Thoracic aorta (tissue), 2 donors: ENCODE measurements around the gene ZNHIT1. TPM values are rescaled to one million over a fixed set of nuclear protein-coding genes. Genes with fewer than 3 reads are reported as not detected.

Source experiments
- ATAC-seq: fragments of 150-250 bp; one replicate; pipeline ENCODE4 v1.8.0; 2017; ENCODE audit warnings: low read depth; ENCODE audit not compliant: insufficient number of reproducible peaks, low FRiP score
- DNase-seq: peaks from one replicate; pipeline ENCODE4 v3.0.0-alpha.2; 2020; ENCODE audit warnings: low spot score
- H3K27ac ChIP-seq, 2 donors: fragments of 200-600 bp; sonication (generic); 1 replicate in 1 of 2; 2 replicates in 1 of 2; pipeline ENCODE4 v1.5.1; 2016; ENCODE audit warnings: mild to moderate bottlenecking in 2 of 2, moderate library complexity in 2 of 2
- H3K27me3 ChIP-seq: fragments of 200-600 bp; sonication (generic); replicated peaks from 2 replicates; pipeline ENCODE4 v1.6.0; 2016; ENCODE audit warnings: mild to moderate bottlenecking; ENCODE audit not compliant: insufficient read depth
- H3K36me3 ChIP-seq: fragments of 200-600 bp; sonication (generic); one replicate; pipeline ENCODE4 v1.5.1; 2016
- H3K4me1 ChIP-seq, 2 donors: fragments of 200-600 bp; sonication (generic); 1 replicate in 1 of 2; 2 replicates in 1 of 2; pipeline versions ENCODE4 v1.5.1 to v1.6.0; 2016; ENCODE audit warnings: low read depth in 2 of 2, mild to moderate bottlenecking in 1 of 2; ENCODE audit not compliant: control insufficient read depth in 1 of 2
- H3K4me3 ChIP-seq: fragments of 200-600 bp; sonication (generic); 2 replicates; pipeline ENCODE4 v1.5.1; 2016; ENCODE audit warnings: mild to moderate bottlenecking
- H3K9me3 ChIP-seq: fragments of 200-600 bp; sonication (generic); 2 replicates; pipeline ENCODE4 v1.5.1; 2016
- total RNA-seq, 2 donors: library from RNA; depleted of rRNA; stranded (reverse); fragments of >200 nt; gene quantifications; one replicate each; pipeline versions ENCODE4 v1.1.0 to v1.2.3, GENCODE V29; 2016
- TF ChIP-seq, protein P1 (sequence below): fragments of 200-600 bp; sonication (generic); IDR thresholded peaks from one replicate; pipeline ENCODE4 v1.5.1; 2019; ENCODE audit warnings: antibody characterized with exemption

ZNHIT1 gene
- total RNA-seq, 2 donors from 2014 or later, result 43.7 to 53.2 TPM

- no peak for DNase-seq
- H3K4me1 ChIP-seq, result peaks cover 19 to 39% of the 10 kb centered on the region in 2 donors
- TF ChIP-seq, protein P1, sequence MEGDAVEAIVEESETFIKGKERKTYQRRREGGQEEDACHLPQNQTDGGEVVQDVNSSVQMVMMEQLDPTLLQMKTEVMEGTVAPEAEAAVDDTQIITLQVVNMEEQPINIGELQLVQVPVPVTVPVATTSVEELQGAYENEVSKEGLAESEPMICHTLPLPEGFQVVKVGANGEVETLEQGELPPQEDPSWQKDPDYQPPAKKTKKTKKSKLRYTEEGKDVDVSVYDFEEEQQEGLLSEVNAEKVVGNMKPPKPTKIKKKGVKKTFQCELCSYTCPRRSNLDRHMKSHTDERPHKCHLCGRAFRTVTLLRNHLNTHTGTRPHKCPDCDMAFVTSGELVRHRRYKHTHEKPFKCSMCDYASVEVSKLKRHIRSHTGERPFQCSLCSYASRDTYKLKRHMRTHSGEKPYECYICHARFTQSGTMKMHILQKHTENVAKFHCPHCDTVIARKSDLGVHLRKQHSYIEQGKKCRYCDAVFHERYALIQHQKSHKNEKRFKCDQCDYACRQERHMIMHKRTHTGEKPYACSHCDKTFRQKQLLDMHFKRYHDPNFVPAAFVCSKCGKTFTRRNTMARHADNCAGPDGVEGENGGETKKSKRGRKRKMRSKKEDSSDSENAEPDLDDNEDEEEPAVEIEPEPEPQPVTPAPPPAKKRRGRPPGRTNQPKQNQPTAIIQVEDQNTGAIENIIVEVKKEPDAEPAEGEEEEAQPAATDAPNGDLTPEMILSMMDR, result no peak
- H3K4me3 ChIP-seq, result no peak overlapping the region
- H3K27ac ChIP-seq, result no peak overlapping the region
- H3K36me3 ChIP-seq, result no peaks in the 10 kb centered on the region
- ATAC-seq, result no peak
- no peaks in the 10 kb centered on the region for H3K9me3 ChIP-seq
- H3K27me3 ChIP-seq, result peaks cover 52% of the 10 kb centered on the region
Observed at GRCh38 chr7:101170617-101171441, 47.1 kb upstream of the ZNHIT1 start.

DNA sequence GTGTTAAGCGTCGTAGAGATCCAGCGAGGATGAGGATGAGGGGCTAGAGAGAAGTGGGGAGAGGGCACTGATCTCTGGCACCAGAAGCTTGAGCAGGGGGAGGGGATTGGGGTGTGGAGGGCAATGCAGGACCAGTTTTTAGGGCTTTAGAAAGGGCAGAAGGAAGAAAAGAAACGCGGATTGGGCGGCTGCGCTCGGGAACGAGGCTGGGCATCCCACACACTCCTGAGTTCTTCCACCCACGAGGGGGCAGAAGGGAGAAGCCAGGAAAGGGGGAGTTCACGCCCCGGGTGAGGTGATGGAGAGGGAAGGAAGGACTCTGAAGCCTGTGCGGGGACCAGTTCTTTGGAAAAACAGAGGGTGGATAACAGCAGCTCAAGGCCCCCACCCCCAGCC lies 46.5 kb upstream of the ZNHIT1 start:
- TF ChIP-seq, protein P1, result no peak
- H3K4me1 ChIP-seq, result peaks cover 18 to 37% of the 10 kb centered on the region in 2 donors
- H3K36me3 ChIP-seq, result no peaks in the 10 kb centered on the region
- ATAC-seq, result no peak
- peaks cover 53% of the 10 kb centered on the region for H3K27me3 ChIP-seq
- no peaks in the 10 kb centered on the region for H3K9me3 ChIP-seq
- DNase-seq, result no peak
- no peak overlapping the region for H3K27ac ChIP-seq
- no peak overlapping the region for H3K4me3 ChIP-seq

- Histone ChIP-seq H3K9me3 (no peaks in the 10 kb centered on the region), H3K36me3 (no peaks in the 10 kb centered on the region), H3K4me1 (peaks cover 18 to 37% of the 10 kb centered on the region in 2 donors), H3K4me3 (no peak overlapping the region), H3K27ac (peak overlapping the region in 1 of 2 donors; percentile 22), H3K27me3 (peaks cover 60% of the 10 kb centered on the region)
- ATAC-seq (no peak), DNase-seq (no peak)
- TF ChIP-seq, protein P1, result no peak
Observed at GRCh38 chr7:101172005-101172853, 45.7 kb upstream of the ZNHIT1 start.

DNA sequence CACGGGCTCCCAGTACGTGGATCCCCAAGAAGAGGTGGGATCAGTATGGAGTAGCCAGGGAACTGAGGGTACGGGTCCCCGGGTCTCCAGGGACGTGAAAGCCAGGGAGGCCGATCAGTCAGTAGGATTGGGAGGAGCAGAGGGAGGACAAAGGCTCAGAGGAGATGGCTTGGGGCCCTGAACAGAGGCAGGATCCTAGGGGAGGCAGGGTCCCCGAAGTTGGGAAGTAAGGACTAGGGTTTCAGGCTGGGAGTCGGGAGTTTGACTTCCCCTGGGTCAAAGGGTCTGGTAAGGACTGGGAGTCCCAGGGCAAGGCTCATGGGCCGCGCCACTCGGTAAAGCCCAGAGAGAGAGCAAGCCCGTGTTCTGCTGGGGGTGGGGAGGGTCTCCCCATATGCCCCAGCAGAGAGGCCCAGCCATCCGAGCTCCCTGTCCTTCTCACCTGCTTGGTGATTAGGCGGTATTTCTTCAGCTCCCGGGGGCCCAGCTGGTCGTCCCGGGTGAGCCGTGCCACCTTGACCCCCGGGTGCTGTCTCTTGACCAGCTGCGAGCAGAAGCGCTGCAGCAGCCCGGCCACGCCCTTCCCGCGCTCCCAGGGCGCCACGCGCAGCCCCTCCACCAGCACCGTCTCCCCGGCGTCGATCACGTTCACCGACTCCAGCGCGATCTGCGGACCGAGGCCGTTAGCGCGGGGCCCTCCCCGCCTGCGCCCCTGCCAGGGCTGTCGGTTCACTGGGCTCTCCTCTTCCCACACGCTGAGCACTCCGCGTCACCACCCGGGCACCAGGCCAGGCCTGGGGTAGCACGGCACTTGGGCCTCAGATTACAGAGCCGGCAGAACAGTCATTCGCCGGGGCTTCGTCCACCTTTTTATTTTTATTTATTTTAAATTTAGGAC lies 44.9 kb upstream of the ZNHIT1 start:
- TF ChIP-seq, protein P1, result no peak
- Histone ChIP-seq H3K27ac (peak overlapping the region in 1 of 2 donors; percentile 22), H3K27me3 (peaks cover 58% of the 10 kb centered on the region), H3K4me3 (peak overlapping the region; percentile 40), H3K9me3 (no peaks in the 10 kb centered on the region), H3K4me1 (peaks cover 18 to 37% of the 10 kb centered on the region in 2 donors), H3K36me3 (no peaks in the 10 kb centered on the region)
- ATAC-seq (no peak), DNase-seq (no peak)
